Measurements from ENCODE around the gene ZNF569. TPM values are rescaled to one million over a fixed set of nuclear protein-coding genes. Genes with fewer than 3 reads are reported as not detected.

Gene ZNF569
- total RNA-seq, 1 donor from 2014 or later, result 0.11 TPM

- Histone ChIP-seq H3K4me3 (peak overlapping the region; percentile 66 to 83), H3K36me3 (peaks cover 9 to 23% of the 10 kb centered on the region in 2 donors), H3K27ac (no peak overlapping the region), H3K9me3 (peaks cover 3 to 40% of the 10 kb centered on the region in 2 donors), H3K4me1 (peaks cover 6 to 7% of the 10 kb centered on the region in 2 donors), H3K27me3 (no peaks in the 10 kb centered on the region)
- no peak for TF ChIP-seq CTCF (IDR thresholded peaks at IDR 0.05)
- DNase-seq (ENCODE audit: low spot score in 2 of 2), result no peak
- intact Hi-C loops (cut with DNase I), result no loop called here
These were observed 3.0 kb upstream of the ZNF569 start for GRCh38 chr19:37470216-37470615.

GRCh38 chr19:37468961-37469777, 1.9 kb upstream of the ZNF569 start, which contains the start of gene ZNF570:
Gene ZNF570 (plus strand): TSS chr19:37469356. CDS start chr19:37470355, 999 bp downstream.
- H3K4me3 ChIP-seq, result peak within 1 kb of the TSS; percentile 66 to 83
- peaks cover 10 to 22% of the 10 kb centered on the region in 2 donors for H3K36me3 ChIP-seq
- peak within 1 kb of the TSS; percentile 92 to 95 for H3K27ac ChIP-seq
- peaks cover 6 to 7% of the 10 kb centered on the region in 2 donors for H3K4me1 ChIP-seq
- TF ChIP-seq CTCF (IDR thresholded peaks at IDR 0.05), result no peak
- peak; percentile 25 to 93 for DNase-seq (ENCODE audit: low spot score in 2 of 2)
- H3K27me3 ChIP-seq, result no peaks in the 10 kb centered on the region
- peaks cover 0 to 33% of the 10 kb centered on the region in 2 donors for H3K9me3 ChIP-seq
- intact Hi-C loops (cut with DNase I), result loop anchor here (1.0 to 10.0 kb wide), 7 partner anchors 37 to 784 kb away; partner anchors contain the start of genes ZNF383, ZNF420, ZNF567 and ZNF585A

GRCh38 chr19:37467608-37468090, 405 bp upstream of the ZNF569 start:
- no peak for TF ChIP-seq CTCF (IDR thresholded peaks at IDR 0.05)
- Histone ChIP-seq H3K27ac (peak overlapping the region; percentile 87 to 95), H3K9me3 (peaks cover 4 to 40% of the 10 kb centered on the region in 2 donors), H3K4me1 (peaks cover 6 to 7% of the 10 kb centered on the region in 2 donors), H3K4me3 (peak overlapping the region; percentile 65 to 71), H3K27me3 (no peaks in the 10 kb centered on the region), H3K36me3 (peaks cover 18 to 34% of the 10 kb centered on the region in 2 donors)
- no peak for DNase-seq (ENCODE audit: low spot score in 2 of 2)
- intact Hi-C loops (cut with DNase I), result loop anchor here (2.0 to 10.0 kb wide), 8 partner anchors 97 to 783 kb away; partner anchors contain the start of genes ZNF383, ZNF420, ZNF527 and ZNF540

GRCh38 chr19:37466277-37466797, 907 bp downstream of the ZNF569 start:
- TF ChIP-seq CTCF (IDR thresholded peaks at IDR 0.05), result no peak
- peaks cover 23 to 39% of the 10 kb centered on the region in 2 donors for H3K36me3 ChIP-seq
- H3K27me3 ChIP-seq, result no peaks in the 10 kb centered on the region
- DNase-seq (ENCODE audit: low spot score in 2 of 2), result no peak
- peaks cover 11 to 45% of the 10 kb centered on the region in 2 donors for H3K9me3 ChIP-seq
- intact Hi-C loops (cut with DNase I), result loop anchor here (2.0 to 10.0 kb wide), 7 partner anchors 96 to 782 kb away; partner anchors contain the start of genes ZNF383, ZNF420, ZNF527 and ZNF540
- H3K27ac ChIP-seq, result peak overlapping the region; percentile 87 to 95
- peaks cover 6 to 7% of the 10 kb centered on the region in 2 donors for H3K4me1 ChIP-seq
- H3K4me3 ChIP-seq, result peak overlapping the region; percentile 65 to 71

GRCh38 chr19:37452500-37453245, 14.6 kb downstream of the ZNF569 start:
- intact Hi-C loops (cut with DNase I), result no loop called here
- no peaks in the 10 kb centered on the region for H3K4me1 ChIP-seq
- peaks cover 94 to 100% of the 10 kb centered on the region in 2 donors for H3K9me3 ChIP-seq
- TF ChIP-seq CTCF (IDR thresholded peaks at IDR 0.05), result no peak
- peaks cover 36 to 48% of the 10 kb centered on the region in 2 donors for H3K36me3 ChIP-seq
- no peak for DNase-seq (ENCODE audit: low spot score in 2 of 2)
- H3K27me3 ChIP-seq, result no peaks in the 10 kb centered on the region
- no peak overlapping the region for H3K27ac ChIP-seq
- H3K4me3 ChIP-seq, result no peak overlapping the region

All from ascending aorta (tissue), 2 donors.